Astrocyte (in vitro differentiated cells and primary cell): ENCODE results near the gene MCF2L.

Source experiments
- CTCF ChIP-seq: IDR thresholded peaks from 2 replicates; pipeline ENCODE4 v1.5.1; 2011; ENCODE audit warnings: low read depth, mild to moderate bottlenecking, inconsistent platforms, low read length, moderate library complexity; ENCODE audit not compliant: insufficient read depth
- EZH2 ChIP-seq: IDR thresholded peaks from 2 replicates; pipeline ENCODE4 v1.6.1; 2012; ENCODE audit warnings: mild to moderate bottlenecking, low read length, inconsistent platforms; ENCODE audit not compliant: insufficient read depth

GRCh38 chr13:113129921-113130750 is 161.1 kb downstream of the MCF2L start:
- no peak for TF ChIP-seq CTCF
- TF ChIP-seq EZH2: no peak
